ENCODE data around the gene OR5C1.

The OR5C1 gene

GRCh38 chr9:122777935-122778627 is 10.7 kb upstream of the OR5C1 start:
- H3K27ac ChIP-seq, result no peak overlapping the region
- DNase-seq, result no peak

DNA sequence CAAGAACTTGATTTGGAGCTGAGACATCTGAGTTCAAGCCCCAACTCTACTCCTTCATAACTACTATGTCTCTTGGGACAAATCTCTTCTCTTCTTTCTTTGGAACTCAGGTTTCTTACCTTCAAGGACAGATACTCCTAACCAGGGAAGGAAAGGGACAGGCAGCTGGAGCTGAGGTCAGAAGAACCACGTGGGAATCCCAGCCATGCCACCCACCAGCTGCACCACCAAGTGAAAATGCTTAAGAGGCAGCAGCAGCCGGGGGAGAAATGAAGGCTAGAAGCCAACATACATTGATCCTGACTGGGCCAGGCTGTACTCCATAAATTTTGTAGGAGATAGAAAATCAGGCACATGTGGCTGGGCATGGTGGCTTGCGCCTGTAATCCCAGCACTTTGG is 9.6 kb upstream of the OR5C1 start:
- intact Hi-C loops (cut with DNase I; ENCODE audit: low total_unique reads), result no loop called here
- Histone ChIP-seq H3K36me3 (no peaks in the 10 kb centered on the region), H3K4me3 (no peak overlapping the region), H3K9me3 (no peaks in the 10 kb centered on the region), H3K27me3 (no peaks in the 10 kb centered on the region), H3K27ac (no peak overlapping the region), H3K4me1 (no peaks in the 10 kb centered on the region)
- TF ChIP-seq, protein P1, sequence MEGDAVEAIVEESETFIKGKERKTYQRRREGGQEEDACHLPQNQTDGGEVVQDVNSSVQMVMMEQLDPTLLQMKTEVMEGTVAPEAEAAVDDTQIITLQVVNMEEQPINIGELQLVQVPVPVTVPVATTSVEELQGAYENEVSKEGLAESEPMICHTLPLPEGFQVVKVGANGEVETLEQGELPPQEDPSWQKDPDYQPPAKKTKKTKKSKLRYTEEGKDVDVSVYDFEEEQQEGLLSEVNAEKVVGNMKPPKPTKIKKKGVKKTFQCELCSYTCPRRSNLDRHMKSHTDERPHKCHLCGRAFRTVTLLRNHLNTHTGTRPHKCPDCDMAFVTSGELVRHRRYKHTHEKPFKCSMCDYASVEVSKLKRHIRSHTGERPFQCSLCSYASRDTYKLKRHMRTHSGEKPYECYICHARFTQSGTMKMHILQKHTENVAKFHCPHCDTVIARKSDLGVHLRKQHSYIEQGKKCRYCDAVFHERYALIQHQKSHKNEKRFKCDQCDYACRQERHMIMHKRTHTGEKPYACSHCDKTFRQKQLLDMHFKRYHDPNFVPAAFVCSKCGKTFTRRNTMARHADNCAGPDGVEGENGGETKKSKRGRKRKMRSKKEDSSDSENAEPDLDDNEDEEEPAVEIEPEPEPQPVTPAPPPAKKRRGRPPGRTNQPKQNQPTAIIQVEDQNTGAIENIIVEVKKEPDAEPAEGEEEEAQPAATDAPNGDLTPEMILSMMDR (IDR thresholded peaks at IDR 0.05), result no peak
- DNase-seq, result no peak

More at GRCh38 chr9:122777935-122778627, 10.7 kb upstream of the OR5C1 start:
- TF ChIP-seq, protein P1 (IDR thresholded peaks at IDR 0.05), result no peak
- Histone ChIP-seq H3K36me3 (no peaks in the 10 kb centered on the region), H3K4me1 (no peaks in the 10 kb centered on the region), H3K9me3 (no peaks in the 10 kb centered on the region), H3K27me3 (no peaks in the 10 kb centered on the region), H3K4me3 (no peak overlapping the region)
- intact Hi-C loops (cut with DNase I; ENCODE audit: low total_unique reads), result no loop called here

DNA sequence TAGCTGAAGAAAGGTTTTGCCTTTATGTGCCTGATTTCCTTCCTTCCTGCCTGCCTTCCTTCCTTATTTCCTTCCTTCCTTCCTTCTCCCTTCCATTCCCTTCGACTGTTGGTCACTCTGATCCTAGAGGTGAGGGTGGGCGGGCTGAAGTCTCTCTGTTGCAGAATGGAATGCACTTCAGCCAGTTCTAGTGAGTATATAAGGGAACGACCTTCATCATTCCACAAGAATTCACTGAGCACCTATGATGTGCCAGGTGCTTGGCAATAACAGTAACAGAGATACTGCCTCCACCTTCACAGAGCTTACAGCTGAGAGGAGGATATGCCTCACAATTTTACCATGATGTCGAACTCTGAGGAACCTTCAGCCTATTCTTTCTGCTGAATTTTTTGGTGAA is 8.7 kb upstream of the OR5C1 start:
- Histone ChIP-seq H3K4me1 (no peaks in the 10 kb centered on the region), H3K27ac (no peak overlapping the region), H3K36me3 (no peaks in the 10 kb centered on the region), H3K4me3 (no peak overlapping the region), H3K27me3 (no peaks in the 10 kb centered on the region), H3K9me3 (no peaks in the 10 kb centered on the region)
- TF ChIP-seq, protein P1 (IDR thresholded peaks at IDR 0.05), result no peak
- DNase-seq, result no peak
- intact Hi-C loops (cut with DNase I; ENCODE audit: low total_unique reads), result no loop called here

DNA sequence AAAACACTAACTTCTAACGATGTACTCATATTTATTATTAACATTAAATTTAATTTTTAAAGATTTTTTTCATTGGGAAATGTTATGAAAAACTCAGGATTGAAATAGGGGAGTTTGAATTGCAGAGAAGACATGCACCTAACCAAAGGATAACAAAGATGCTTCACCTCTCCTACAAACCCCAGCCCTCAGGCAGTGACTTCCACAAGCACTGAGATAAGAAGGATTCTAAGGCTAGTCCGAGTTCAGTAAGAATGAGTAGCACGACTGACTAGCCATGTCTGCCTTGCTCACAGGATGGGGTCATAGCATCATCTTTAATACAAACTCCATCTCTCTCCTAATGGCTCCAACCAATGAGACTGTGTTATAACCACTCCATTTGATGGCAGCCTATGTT is 7.1 kb upstream of the OR5C1 start:
- H3K4me3 ChIP-seq, result no peak overlapping the region
- no peak for DNase-seq
- no peaks in the 10 kb centered on the region for H3K9me3 ChIP-seq
- no peaks in the 10 kb centered on the region for H3K27me3 ChIP-seq
- H3K4me1 ChIP-seq, result no peaks in the 10 kb centered on the region
- no peaks in the 10 kb centered on the region for H3K36me3 ChIP-seq
- H3K27ac ChIP-seq, result no peak overlapping the region
- intact Hi-C loops (cut with DNase I; ENCODE audit: low total_unique reads), result no loop called here
- TF ChIP-seq, protein P1 (IDR thresholded peaks at IDR 0.05), result no peak

- Histone ChIP-seq H3K4me3 (no peak overlapping the region), H3K27me3 (no peaks in the 10 kb centered on the region), H3K9me3 (no peaks in the 10 kb centered on the region), H3K4me1 (no peaks in the 10 kb centered on the region), H3K27ac (no peak overlapping the region), H3K36me3 (peaks cover 0 to 4% (median 0%) of the 10 kb centered on the region in 3 donors)
- DNase-seq, result no peak
- TF ChIP-seq, protein P1 (IDR thresholded peaks at IDR 0.05), result no peak
- intact Hi-C loops (cut with DNase I; ENCODE audit: low total_unique reads), result no loop called here
Observed at GRCh38 chr9:122785269-122785668, 3.5 kb upstream of the OR5C1 start.
